ENCODE results near the gene FOXB1. TPM values are rescaled to one million over a fixed set of nuclear protein-coding genes. Genes with fewer than 3 reads are reported as not detected.
A peak's percentile ranks its signal among the peaks of the same experiment; 100 is the strongest.

Gene FOXB1
- polyA plus RNA-seq: not detected in 3 replicates
- not detected for polyA plus RNA-seq (2011; ENCODE audit: low read depth)
- polyA plus RNA-seq (2011; cell fraction: cytosol; rRNA removed): not detected in 2 replicates
- polyA plus RNA-seq (2011; cell fraction: nucleus; rRNA removed): not detected in 2 replicates
- not detected in 2 replicates for polyA plus RNA-seq (2012; ENCODE audit: low replicate concordance)
- polyA minus RNA-seq: not detected in 3 replicates
- not detected for polyA minus RNA-seq (2011; cell fraction: cytosol; rRNA and poly(A)+ RNA removed)
- polyA minus RNA-seq (2011; cell fraction: nucleus; rRNA and poly(A)+ RNA removed): not detected in 2 replicates

DNA sequence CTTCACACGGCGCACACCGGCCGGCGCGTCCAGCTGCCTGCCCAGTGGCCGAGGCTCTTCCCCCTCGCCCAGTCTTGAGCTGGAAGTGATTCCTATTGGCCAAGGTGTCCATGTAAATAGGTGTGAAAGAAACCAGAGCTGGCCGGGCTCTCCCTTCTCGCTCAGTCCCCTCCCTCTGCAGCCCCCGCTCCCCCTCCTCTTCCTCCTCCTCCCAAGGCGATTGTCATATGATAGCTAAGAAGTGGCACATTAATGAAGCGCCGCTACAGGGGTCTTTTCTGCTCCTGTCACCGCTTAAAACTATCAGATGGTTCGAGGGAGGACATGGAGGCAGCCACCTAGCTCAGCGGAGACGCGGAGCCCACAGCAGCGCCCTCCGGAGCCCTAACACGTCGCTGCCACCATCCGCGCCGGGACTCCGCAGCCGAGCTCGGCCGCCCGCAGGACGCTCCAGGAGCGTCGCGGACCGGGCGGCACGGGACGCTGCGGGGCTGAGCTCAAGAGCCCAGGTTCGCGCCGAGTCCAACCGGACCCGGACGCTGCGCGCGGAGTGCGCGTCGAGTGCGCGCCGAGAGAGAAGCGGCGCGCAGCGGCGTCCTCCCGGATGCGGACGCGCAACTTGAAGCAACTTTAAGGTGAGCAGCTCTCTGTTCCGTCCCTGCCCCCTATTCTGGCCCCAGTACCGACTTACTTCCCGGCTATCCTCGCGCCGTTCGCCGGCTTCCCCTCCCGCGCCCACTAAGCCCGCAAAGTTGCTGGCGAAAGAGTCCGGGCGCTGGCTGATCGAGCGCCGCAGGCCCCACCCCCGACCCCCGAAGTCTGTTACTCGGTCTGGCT, at the start of gene FOXB1:
Gene FOXB1 (plus strand): TSS at position 303 of the 837 bp plus-strand sequence. CDS start 653 bp downstream, outside the sequence.
- Histone ChIP-seq H3K4me1 (ENCODE audit: control insufficient read depth, extremely low read depth, insufficient read depth, low read length) (peaks cover 22% of the 10 kb centered on the region), H3K9me3 (ENCODE audit: control insufficient read depth, low read depth, low read length) (peaks cover 1% of the 10 kb centered on the region), H3K9me1 (ENCODE audit: control insufficient read depth, extremely low read depth, insufficient read depth, low read length) (no peaks in the 10 kb centered on the region), H4K20me1 (ENCODE audit: control insufficient read depth, extremely low read depth, insufficient read depth, low read length) (peaks cover 4% of the 10 kb centered on the region), H3K4me3 (ENCODE audit: control insufficient read depth in 2 of 3, extremely low read depth in 1 of 3, insufficient read depth in 2 of 3, low read depth in 1 of 3, low read length in 3 of 3) (peak within 1 kb of the TSS; percentile 4 to 57 (median 53)), H3K36me3 (ENCODE audit: control insufficient read depth in 2 of 2, extremely low read depth in 1 of 2, insufficient read depth in 2 of 2, low read length in 2 of 2) (no peaks in the 10 kb centered on the region), H3K27ac (ENCODE audit: control insufficient read depth, insufficient read depth, low read length) (no peak within 1 kb of the TSS), H3K4me2 (ENCODE audit: control insufficient read depth, extremely low read depth, insufficient read depth, low read depth, low read length) (peak within 1 kb of the TSS; percentile 69), H3K9ac (ENCODE audit: control insufficient read depth, extremely low read depth, insufficient read depth, low read length) (no peak within 1 kb of the TSS), H3K79me2 (ENCODE audit: control insufficient read depth, insufficient read depth, low read length) (no peaks in the 10 kb centered on the region), H3K27me3 (ENCODE audit: control insufficient read depth, extremely low read depth, insufficient read depth, low read length) (peaks cover 90% of the 10 kb centered on the region), H2AFZ (ENCODE audit: control insufficient read depth, low read length) (peak within 1 kb of the TSS; percentile 26)
- FAIRE-seq (no peak), DNase-seq (ENCODE audit: low read depth, low spot score) (no peak)
- TF ChIP-seq EZH2 (IDR thresholded peaks at IDR 0.05; ENCODE audit: low read length): no peak
- TF ChIP-seq, protein P1, sequence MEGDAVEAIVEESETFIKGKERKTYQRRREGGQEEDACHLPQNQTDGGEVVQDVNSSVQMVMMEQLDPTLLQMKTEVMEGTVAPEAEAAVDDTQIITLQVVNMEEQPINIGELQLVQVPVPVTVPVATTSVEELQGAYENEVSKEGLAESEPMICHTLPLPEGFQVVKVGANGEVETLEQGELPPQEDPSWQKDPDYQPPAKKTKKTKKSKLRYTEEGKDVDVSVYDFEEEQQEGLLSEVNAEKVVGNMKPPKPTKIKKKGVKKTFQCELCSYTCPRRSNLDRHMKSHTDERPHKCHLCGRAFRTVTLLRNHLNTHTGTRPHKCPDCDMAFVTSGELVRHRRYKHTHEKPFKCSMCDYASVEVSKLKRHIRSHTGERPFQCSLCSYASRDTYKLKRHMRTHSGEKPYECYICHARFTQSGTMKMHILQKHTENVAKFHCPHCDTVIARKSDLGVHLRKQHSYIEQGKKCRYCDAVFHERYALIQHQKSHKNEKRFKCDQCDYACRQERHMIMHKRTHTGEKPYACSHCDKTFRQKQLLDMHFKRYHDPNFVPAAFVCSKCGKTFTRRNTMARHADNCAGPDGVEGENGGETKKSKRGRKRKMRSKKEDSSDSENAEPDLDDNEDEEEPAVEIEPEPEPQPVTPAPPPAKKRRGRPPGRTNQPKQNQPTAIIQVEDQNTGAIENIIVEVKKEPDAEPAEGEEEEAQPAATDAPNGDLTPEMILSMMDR (optimal IDR thresholded peaks at IDR 0.05 in 1 of 3, IDR thresholded peaks at IDR 0.05 in 1 of 3, conservative IDR thresholded peaks at IDR 0.05 in 1 of 3; ENCODE audit: extremely low read depth in 1 of 3, insufficient read depth in 2 of 3, low read length in 3 of 3): peak in 1 of 3 experiments; percentile 22
- dilution Hi-C loops (cut with MboI; ENCODE audit: extremely low pct_ligation_motif_present, low sequenced_read_pairs): no loop called here

DNA sequence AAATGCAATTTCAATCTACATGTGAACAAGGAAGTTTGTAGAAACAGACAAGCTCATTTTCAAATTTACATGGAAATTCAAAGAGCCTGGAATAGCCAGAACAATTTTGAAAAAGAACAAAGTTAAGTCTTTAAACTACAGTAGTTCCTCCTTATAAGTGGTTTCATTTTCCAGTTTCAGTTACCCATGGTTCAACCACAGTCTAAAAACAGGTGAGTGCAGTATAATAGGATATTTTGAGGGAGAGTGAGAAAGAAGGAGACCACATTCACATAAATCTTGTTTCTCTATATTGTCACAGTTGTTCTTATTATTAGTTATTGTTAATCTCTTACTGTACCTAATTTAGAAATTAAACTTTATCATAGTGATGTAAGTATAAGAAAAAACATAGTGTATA, 45.8 kb upstream of the FOXB1 start:
- Histone ChIP-seq H3K4me3 (ENCODE audit: control insufficient read depth in 2 of 3, extremely low read depth in 1 of 3, insufficient read depth in 2 of 3, low read depth in 1 of 3, low read length in 3 of 3) (no peak overlapping the region), H3K9me1 (ENCODE audit: control insufficient read depth, extremely low read depth, insufficient read depth, low read length) (no peaks in the 10 kb centered on the region), H3K36me3 (ENCODE audit: control insufficient read depth in 2 of 2, extremely low read depth in 1 of 2, insufficient read depth in 2 of 2, low read length in 2 of 2) (no peaks in the 10 kb centered on the region), H2AFZ (ENCODE audit: control insufficient read depth, low read length) (no peak overlapping the region), H3K4me2 (ENCODE audit: control insufficient read depth, extremely low read depth, insufficient read depth, low read depth, low read length) (no peak overlapping the region), H3K79me2 (ENCODE audit: control insufficient read depth, insufficient read depth, low read length) (no peaks in the 10 kb centered on the region), H3K9ac (ENCODE audit: control insufficient read depth, extremely low read depth, insufficient read depth, low read length) (no peak overlapping the region), H3K27ac (ENCODE audit: control insufficient read depth, insufficient read depth, low read length) (no peak overlapping the region), H4K20me1 (ENCODE audit: control insufficient read depth, extremely low read depth, insufficient read depth, low read length) (no peaks in the 10 kb centered on the region), H3K9me3 (ENCODE audit: control insufficient read depth, low read depth, low read length) (no peaks in the 10 kb centered on the region), H3K27me3 (ENCODE audit: control insufficient read depth, extremely low read depth, insufficient read depth, low read length) (peaks cover 10% of the 10 kb centered on the region), H3K4me1 (ENCODE audit: control insufficient read depth, extremely low read depth, insufficient read depth, low read length) (no peaks in the 10 kb centered on the region)
- dilution Hi-C loops (cut with MboI; ENCODE audit: extremely low pct_ligation_motif_present, low sequenced_read_pairs): no loop called here
- FAIRE-seq (no peak), DNase-seq (ENCODE audit: low read depth, low spot score) (no peak)
- no peak for TF ChIP-seq EZH2 (IDR thresholded peaks at IDR 0.05; ENCODE audit: low read length)
- TF ChIP-seq, protein P1 (optimal IDR thresholded peaks at IDR 0.05 in 1 of 3, IDR thresholded peaks at IDR 0.05 in 1 of 3, conservative IDR thresholded peaks at IDR 0.05 in 1 of 3; ENCODE audit: extremely low read depth in 1 of 3, insufficient read depth in 2 of 3, low read length in 3 of 3): no peak

Measured in keratinocyte (primary cell).